ENCODE measurements around the gene ZBTB37.
"Not testable (repeated sequence)": the region's sequence is repeated elsewhere in the genome, so short reads cannot be mapped to it uniquely, and the experiment has no call there.

ZBTB37 gene

DNA sequence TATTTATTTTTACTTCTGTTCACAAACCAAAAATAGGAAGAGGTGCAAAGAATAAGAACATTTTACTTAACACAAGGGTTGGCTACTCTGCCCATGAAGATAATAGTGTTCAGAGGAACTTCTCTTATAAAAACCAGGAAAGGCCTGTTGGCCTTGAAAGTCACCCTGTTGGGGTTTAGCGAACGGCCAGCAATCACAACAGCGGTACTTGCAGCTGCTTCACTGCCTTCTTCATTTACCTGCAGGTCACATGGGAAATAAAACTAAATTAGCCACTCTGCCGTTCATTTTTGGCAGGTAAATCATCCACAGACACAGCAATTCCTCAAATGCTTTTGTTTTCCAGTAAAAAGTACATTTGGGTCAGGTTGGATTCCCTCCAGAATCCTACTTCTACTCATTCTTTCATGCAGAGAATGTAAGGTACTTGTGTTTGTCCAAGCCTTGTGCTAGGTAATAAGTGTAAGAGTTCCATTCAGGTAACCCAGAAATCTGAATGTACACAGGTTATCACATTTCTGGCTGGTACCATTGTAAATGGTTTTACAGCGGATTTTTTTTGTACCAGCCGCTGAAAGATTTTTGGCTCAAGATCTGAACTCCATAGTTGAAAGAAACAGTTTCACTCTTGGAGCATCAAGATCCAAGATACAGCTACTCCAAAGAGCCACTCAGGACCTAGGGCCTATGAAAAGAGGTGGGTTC is 35.8 kb downstream of the ZBTB37 start:
- no peak for DNase-seq (ENCODE audit: low read depth in 2 of 2)

DNA sequence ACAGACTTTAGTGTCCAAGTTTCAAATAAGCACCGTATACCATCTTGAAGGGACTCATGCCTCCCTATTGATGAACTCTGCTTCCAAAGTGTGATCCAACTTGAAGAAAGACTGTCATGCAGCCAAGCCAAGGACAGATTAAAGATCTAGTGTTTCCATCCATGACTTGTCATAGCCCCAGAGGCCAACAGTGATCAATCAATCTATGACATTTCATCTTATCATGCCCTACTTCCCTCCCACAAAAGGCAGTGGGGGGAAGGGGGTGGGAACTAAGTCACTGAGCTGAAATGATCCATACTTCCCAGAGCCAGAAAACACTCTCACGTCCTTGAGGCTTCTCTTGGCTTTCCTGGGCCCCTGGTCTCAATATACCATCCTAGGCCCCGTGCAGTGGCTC is 44.9 kb downstream of the ZBTB37 start:
- no peak for DNase-seq (ENCODE audit: low read depth in 2 of 2)

DNA sequence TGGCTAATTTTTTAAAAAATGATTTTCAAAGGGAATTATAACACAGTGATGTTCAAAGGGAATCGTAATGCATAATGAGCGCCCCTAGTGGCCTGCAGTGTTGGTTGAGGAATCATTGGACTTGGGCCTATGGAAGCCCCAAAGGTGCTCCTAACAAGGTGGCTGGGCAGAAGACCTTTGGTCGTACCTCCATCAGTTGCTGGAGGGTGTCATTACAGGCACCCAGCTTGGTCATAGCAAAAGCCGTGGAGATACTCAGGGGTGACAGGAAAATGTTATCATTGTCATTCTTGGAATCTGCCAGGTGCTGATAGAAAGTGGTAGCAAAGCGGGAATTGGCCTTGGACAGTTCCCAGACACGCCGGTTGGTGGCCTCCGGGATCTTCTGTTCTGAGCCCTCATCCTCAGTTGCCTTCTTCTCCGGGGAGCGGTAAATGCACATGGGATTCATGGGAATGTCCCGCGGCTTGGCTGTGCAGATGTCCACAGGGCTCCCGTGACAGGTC is 46.2 kb downstream of the ZBTB37 start:
- peak in 1 of 2 donors; percentile 0 for DNase-seq (ENCODE audit: low read depth in 2 of 2)

DNA sequence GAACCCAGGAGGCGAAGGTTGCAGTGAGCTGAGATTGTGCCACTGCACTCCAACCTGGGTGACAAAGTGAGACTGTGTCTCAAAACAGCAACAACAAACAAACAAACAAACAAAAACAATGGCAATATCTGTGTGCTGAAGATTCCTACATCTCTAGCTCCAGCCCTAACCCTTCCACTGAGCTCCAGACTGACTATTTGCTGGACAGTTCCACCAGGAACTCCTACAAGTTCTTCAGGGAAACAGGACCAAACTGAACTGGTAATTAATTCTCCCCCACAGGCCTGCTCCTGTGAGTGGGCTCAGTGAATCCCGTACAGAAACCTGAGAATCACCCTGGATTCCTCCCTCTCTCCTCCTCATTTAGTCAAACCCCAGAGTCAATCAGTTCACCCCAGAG is 47.4 kb downstream of the ZBTB37 start:
- DNase-seq (ENCODE audit: low read depth in 2 of 2), result no peak

DNA sequence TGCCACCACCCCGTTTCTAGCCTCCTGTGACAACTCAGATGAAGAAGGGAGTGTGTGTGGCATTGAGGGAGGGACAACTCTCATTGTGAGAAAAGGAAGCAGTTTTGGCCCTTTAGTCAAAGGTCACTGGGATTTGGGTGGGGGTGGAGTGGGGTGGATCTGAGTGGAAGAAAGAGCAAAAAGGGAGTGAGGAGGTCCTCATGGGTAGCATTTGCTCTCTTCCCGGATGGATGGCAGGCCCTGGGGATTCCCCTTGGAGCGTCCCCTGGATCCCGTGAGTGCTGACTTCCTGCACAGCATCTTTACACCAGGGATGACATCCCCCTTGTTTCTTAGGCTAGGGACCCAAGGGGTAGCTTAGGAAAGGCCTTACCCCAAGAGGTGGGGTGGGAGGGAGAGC is 48.5 kb downstream of the ZBTB37 start:
- DNase-seq (ENCODE audit: low read depth in 2 of 2), result no peak

DNA sequence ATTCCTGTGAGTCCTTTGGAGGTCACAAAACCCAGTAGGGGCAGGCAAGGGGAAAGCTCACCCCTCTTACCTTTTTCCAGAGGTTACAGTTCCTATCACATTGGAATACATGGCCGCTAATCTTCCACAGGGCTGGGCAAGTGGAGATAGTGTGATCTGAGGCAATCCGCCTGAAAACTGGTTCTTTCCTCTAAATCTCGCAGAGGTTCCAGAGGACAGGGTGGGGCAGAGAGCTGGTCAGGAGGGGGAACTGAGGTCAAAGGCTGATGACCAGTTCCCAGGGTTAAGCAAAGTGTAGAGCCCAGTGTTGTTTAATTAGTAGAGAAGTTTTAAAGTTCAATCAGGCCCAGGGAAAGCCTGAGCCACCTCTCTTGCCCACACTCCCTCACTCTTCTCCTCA is 49.0 kb downstream of the ZBTB37 start, which contains the start of gene SERPINC1:
SERPINC1 (minus strand) TSS at position 179 of the 400 bp plus-strand sequence; CDS start at position 111, 68 bp downstream.
- DNase-seq (ENCODE audit: low read depth in 2 of 2), result no peak

DNA sequence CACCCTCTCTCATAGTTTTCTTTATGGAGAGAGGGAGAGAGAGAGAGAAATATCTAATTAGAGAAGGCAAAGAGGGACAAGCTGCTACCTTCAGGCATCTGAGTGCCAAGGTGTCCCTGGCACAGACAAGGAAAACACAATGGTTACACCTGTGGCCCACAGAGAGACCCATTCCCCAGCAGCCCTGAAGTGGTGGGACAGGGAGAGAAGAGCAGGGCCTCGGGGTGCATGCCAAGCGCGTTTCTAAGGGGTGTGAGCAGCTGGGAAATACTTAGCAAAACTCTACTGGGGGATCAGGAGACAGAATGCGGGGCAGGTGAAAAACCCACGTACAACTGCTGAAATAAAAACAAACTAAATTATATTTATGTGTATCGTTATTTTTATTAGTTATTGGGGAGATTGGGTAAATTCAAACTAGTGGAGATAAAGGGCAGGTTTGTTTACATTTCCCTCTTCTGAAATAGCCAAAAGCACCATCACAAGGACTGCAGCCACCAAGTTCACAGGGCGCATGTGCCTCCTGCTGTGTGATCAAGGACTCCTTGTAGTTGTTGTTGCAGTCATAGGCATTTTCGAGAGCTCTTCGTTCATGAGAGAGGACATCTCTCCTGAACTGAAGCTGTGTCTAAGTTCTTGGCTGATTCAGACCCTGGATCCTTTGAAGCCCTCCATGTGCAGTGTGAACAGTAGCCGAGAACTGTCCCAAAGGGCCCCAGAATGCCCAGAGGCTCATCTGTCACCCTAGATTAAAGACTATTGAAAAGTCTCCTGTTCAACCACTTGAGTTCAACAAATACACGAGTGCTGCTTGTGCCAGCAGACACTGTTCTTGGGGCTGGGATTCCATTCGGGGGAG is 49.7 kb downstream of the ZBTB37 start:
- no peak for DNase-seq (ENCODE audit: low read depth in 2 of 2)

DNA sequence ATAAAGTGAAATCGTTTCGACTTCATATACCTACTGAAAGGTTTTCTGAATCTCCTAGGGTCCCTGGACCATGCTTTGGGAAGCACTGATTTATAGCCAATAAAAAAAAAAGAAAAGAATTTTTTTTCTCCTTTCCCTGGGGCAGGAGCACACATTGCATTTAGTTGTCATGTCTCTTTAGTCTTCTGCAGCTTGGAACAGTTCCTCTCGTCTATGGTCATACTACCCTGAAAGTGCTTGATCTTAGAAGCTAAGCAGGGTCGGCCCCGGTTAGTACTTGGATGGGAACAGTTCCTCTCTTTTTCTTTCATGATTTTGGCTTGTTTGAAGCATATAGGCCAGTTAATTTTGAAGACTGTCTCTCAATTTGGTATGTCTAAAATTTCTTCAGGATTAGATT is 52.7 kb downstream of the ZBTB37 start:
- DNase-seq (ENCODE audit: low read depth in 2 of 2), result no peak

DNA sequence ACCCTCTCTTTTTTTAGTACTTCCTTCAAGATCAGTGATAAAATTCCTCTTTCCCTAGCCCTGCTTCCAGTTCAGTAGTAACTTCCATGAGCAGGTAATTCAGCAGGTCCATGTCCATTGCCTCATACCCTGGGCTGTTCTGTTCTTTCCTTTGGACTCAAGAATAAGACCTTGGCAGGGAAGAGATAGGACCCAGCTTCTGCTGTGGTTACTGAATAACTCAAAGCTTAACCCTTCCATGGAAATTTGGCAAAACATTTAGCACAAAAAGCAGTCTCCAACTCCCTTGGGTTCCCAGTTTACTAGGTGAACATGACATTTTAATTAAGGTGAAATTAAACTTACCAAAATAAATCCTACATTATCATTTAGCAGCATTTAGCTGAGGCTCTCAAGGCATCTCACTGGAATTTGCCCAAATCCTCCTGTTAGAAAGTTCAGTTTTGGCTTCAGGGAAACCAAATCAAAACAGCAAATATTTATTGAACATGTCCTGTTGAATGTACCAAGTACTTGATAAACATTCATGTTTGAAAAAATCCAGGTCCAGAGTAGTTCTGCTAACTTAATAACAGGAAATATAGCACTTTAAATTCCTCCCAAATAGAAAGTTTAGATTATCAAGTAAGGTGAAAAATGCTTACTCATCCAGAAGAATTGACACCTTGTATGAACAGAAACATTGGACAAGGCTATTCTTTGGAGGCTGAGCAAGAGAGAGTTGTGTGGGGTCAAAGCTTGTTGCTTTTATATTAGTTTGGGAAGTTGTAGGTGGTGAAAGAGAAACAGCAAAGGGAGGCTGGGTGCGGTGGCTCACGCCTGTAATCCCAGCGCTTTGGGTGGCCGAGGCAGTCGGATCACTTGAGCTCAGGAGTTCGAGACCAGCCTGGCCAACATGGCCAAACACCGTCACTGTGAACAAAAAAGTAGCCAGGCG is 57.4 kb downstream of the ZBTB37 start:
- no peak for DNase-seq (ENCODE audit: low read depth in 2 of 2)

DNA sequence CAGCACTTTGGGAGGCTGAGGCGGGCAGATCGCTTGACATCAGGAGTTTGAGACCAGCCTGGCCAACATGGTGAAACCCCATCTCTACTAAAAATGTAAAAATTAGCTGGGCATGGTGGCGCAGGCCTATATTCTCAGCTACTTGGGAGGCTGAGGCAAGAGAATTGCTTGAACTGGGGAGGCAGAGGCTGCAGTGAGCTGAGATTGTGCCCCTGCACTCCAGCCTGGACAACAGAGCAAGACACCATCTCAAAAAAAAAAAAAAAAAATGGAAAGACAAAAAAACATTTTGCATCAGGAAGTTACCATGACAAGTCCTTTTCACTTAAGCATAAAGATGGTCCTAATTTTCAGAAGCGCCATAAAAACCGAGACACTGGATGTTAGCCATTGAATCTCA is 62.4 kb downstream of the ZBTB37 start:
- DNase-seq (ENCODE audit: low read depth in 2 of 2), result not testable (repeated sequence)

DNA sequence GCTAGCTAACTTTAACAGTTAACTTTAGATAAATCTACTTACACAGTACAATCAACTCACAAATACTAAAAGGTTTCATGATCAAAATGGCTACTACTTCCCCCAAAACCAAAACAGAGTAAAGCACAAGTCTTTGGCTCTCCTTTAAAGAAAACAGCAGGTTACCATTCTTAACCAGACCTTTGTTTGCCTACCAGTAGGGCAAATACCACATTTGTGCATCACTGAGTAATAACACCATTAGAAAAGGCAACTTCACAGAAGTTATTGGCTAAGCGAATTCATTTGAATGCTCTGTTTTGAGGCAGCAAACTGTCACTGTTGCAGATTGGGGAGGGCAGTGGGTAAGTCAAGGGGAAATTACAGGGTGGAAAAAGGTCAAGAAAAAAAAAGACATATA is 66.3 kb downstream of the ZBTB37 start:
- no peak for DNase-seq (ENCODE audit: low read depth in 2 of 2)

DNA sequence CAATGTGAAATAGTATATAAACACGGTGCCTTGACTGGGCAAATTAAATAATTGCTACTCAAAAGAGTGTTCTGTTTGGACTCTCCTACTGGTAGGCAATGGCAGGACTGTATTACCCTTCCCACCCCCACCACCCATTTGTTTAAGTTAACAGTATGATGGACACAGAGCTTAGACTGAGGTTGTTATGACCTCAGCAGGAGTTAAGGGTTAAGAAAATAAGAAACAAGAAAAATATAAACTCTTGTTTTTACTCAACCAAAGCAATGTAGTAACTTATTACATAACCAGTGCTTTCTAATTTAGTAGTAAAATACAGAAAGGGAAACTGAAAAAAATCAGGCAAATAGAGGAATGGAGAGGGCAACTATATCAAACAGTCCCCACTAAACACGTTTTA is 68.9 kb downstream of the ZBTB37 start:
- DNase-seq (ENCODE audit: low read depth in 2 of 2), result no peak

DNA sequence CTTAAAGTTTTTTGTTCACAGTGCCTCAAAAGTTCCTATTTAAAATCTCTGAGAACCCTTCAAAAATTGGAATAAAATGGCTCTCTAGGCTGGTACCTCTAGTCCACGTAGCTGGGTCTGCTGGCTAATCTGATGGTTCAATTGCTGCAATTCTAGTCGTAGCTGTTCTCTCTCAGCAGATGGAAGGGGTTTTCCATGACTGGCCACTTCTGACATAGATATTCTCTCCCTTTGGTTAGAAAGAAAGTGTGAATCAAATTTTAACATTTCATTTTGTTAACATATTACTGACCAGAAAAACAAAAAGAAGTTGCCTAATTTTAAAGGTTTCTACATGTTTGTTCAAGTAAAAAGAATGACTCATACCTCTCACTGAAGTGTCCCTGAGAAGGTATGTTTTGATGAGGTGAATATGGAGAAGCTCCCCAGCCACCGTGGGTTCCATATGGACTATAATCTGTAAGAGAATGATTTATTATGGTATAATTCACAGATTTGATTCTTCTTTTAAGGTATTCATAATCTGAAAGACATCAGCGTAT is 78.3 kb downstream of the ZBTB37 start:
- DNase-seq (ENCODE audit: low read depth in 2 of 2), result no peak

DNA sequence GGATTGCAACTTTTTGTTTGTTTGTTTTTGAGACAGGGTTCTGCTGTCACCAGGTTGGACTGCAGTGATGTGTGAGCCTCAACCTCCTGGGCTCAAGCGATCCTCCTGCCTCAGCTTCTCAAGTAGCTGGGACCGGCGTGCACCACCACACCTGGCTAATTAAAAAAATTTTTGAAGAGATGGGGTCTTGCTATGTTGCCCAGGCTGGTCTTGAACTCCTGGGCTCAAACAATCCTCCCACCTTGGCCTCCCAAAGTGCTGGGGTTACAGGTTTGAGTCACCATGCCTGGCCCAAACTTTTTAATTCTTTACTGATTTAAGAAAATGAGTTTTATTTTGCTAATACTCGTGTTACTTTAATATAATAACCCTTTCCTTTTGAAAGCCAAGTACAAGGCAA is 80.4 kb downstream of the ZBTB37 start:
- no peak for DNase-seq (ENCODE audit: low read depth in 2 of 2)
